ENCODE data around the gene ALKAL2. TPM values are rescaled to one million over a fixed set of nuclear protein-coding genes. Genes with fewer than 3 reads are reported as not detected.
"Not testable (repeated sequence)": the region's sequence is repeated elsewhere in the genome, so short reads cannot be mapped to it uniquely, and the experiment has no call there.

Gene ALKAL2, protein sequence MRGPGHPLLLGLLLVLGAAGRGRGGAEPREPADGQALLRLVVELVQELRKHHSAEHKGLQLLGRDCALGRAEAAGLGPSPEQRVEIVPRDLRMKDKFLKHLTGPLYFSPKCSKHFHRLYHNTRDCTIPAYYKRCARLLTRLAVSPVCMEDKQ
- 1 to 10 TPM; 1.1 to 1.4 TPM for total RNA-seq

DNA sequence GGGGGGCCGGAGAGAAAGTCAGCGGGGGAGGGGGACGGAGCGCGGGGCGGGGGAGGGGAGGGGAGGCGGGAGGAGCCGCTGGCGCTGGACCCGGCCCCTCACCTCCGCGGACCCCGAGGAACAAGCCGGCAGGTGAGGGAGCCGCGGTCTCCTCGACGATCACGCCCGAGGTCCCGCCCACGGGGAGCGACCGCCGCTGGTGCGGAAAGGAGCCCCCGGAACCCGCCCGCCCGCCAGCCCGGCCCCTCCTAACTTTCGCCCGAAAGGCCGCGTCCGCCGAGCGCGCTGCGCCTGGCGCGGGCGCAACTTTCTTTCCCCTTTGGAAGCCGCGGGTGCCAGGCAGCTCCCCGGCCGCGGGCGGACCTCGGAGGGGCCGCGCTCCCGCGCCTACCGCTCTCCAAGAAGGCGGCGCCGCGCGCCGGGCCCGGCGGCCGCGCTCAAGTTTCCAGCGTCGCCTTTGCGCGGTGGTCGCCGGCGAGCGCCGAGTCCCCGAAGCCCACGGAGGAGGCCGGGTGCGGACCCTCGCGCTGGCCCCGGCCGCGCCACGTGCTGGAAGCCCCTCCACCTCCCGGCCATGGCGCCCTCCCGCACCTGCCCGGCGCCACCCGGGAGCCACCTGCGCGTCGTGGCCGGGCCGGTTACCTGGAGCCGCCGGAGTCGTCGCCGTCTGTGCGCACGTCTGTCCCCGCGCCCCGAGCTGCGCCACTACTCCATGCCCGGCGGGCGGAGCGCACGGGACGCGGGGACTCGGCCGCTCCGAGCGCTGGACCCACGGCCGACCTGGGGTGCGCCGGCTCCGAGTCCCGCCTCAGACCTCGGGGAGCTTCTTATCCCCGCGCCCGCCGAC, at the start of gene ALKAL2:
TSS of gene ALKAL2 (minus strand) at position 181 of the 847 bp plus-strand sequence. CDS start 256 bp downstream, outside the sequence.
- Mint-ChIP-seq H3K9me3 (no peaks in the 10 kb centered on the region), H3K4me3 (peak within 1 kb of the TSS; percentile 48), H3K4me1 (ENCODE audit: low read depth in 2 of 2) (peaks cover 0 to 10% of the 10 kb centered on the region in 2 donors), H3K27ac (no peak within 1 kb of the TSS), H3K36me3 (no peaks in the 10 kb centered on the region), H3K27me3 (peaks cover 6 to 8% of the 10 kb centered on the region in 2 donors)
- DNase-seq (ENCODE audit: low spot score) = no peak
- peak in 1 of 2 donors; percentile 31 for ATAC-seq

GRCh38 chr2:336949-337348, 49.1 kb upstream of the ALKAL2 start:
- not testable (repeated sequence) for H3K4me1 Mint-ChIP-seq (ENCODE audit: low read depth in 2 of 2); DNase-seq (ENCODE audit: low spot score); H3K27ac Mint-ChIP-seq; ATAC-seq; H3K4me3 Mint-ChIP-seq
- Mint-ChIP-seq H3K27me3 (peaks cover 2 to 25% of the 10 kb centered on the region in 2 donors), H3K9me3 (peaks cover 18% of the 10 kb centered on the region), H3K36me3 (peaks cover 22% of the 10 kb centered on the region)

GRCh38 chr2:336360-336759, 48.5 kb upstream of the ALKAL2 start:
- H3K4me1 Mint-ChIP-seq (ENCODE audit: low read depth in 2 of 2) = no peaks in the 10 kb centered on the region
- H3K9me3 Mint-ChIP-seq = peaks cover 18% of the 10 kb centered on the region
- H3K27ac Mint-ChIP-seq = no peak overlapping the region
- peaks cover 22% of the 10 kb centered on the region for H3K36me3 Mint-ChIP-seq
- no peak overlapping the region for H3K4me3 Mint-ChIP-seq
- ATAC-seq = no peak
- peaks cover 7 to 19% of the 10 kb centered on the region in 2 donors for H3K27me3 Mint-ChIP-seq
- DNase-seq (ENCODE audit: low spot score) = no peak

DNA sequence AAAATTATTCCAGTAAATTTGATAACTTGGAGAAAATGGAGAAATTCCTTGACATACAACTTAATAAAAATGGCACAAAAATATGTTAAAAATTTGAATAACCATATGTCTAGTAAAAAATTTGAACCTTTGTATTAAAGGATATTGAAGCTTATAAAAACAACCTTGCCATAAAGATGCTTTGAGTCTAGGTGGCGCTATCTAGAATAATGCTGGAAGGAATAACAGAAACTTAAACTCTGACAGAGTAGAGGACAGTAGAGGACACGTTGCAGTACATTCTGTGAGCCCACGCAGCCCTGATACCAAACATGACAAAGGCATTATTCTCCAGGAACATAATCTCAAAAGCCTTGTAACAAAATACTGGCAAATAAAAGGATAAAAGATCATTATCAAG, 44.7 kb upstream of the ALKAL2 start:
- H3K27me3 Mint-ChIP-seq = peaks cover 14 to 26% of the 10 kb centered on the region in 2 donors
- H3K4me1 Mint-ChIP-seq (ENCODE audit: low read depth in 2 of 2) = peaks cover 0 to 5% of the 10 kb centered on the region in 2 donors
- H3K9me3 Mint-ChIP-seq = peaks cover 15% of the 10 kb centered on the region
- ATAC-seq = no peak
- no peak for DNase-seq (ENCODE audit: low spot score)
- H3K4me3 Mint-ChIP-seq = no peak overlapping the region
- peaks cover 22% of the 10 kb centered on the region for H3K36me3 Mint-ChIP-seq
- H3K27ac Mint-ChIP-seq = no peak overlapping the region

GRCh38 chr2:328761-329160, 40.9 kb upstream of the ALKAL2 start:
- no peak overlapping the region for H3K4me3 Mint-ChIP-seq
- peaks cover 5 to 6% of the 10 kb centered on the region in 2 donors for H3K4me1 Mint-ChIP-seq (ENCODE audit: low read depth in 2 of 2)
- DNase-seq (ENCODE audit: low spot score) (no peak), ATAC-seq (no peak)
- peaks cover 41 to 48% of the 10 kb centered on the region in 2 donors for H3K27me3 Mint-ChIP-seq
- no peak overlapping the region for H3K27ac Mint-ChIP-seq
- H3K9me3 Mint-ChIP-seq = peaks cover 7% of the 10 kb centered on the region
- H3K36me3 Mint-ChIP-seq = peaks cover 17% of the 10 kb centered on the region

- peaks cover 12% of the 10 kb centered on the region for H3K9me3 Mint-ChIP-seq
- ATAC-seq (no peak), DNase-seq (ENCODE audit: low spot score) (no peak)
- H3K27me3 Mint-ChIP-seq = peaks cover 34 to 42% of the 10 kb centered on the region in 2 donors
- no peak overlapping the region for H3K27ac Mint-ChIP-seq
- no peak overlapping the region for H3K4me3 Mint-ChIP-seq
- peaks cover 14 to 23% of the 10 kb centered on the region in 2 donors for H3K4me1 Mint-ChIP-seq (ENCODE audit: low read depth in 2 of 2)
- peaks cover 14% of the 10 kb centered on the region for H3K36me3 Mint-ChIP-seq
Observed at GRCh38 chr2:323035-323434, 35.1 kb upstream of the ALKAL2 start.

DNA sequence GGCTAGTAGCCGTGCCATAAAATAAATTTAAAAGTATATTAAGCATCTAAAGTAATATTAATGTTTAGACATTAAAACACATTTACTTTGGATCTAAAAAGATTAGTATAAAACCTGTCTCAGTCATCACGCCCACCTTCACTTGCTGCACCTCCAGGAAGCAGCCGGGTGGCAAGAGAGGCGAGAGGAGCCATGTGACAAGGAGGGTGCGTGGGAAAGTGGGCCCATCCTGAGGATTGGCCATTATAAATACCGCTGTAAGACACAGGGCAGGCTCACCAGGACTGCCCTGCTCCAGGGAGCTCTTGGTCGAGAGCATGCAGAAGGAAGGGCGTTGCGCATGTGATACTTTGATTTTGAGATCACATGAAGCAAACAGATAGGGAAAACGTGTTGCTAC, 34.4 kb upstream of the ALKAL2 start:
- DNase-seq (ENCODE audit: low spot score) (no peak), ATAC-seq (no peak)
- Mint-ChIP-seq H3K27me3 (peaks cover 33 to 42% of the 10 kb centered on the region in 2 donors), H3K9me3 (peaks cover 8% of the 10 kb centered on the region), H3K4me3 (no peak overlapping the region), H3K36me3 (peaks cover 8% of the 10 kb centered on the region), H3K27ac (no peak overlapping the region), H3K4me1 (ENCODE audit: low read depth in 2 of 2) (peaks cover 19 to 30% of the 10 kb centered on the region in 2 donors)

GRCh38 chr2:320561-320960, 32.7 kb upstream of the ALKAL2 start:
- ATAC-seq (no peak), DNase-seq (ENCODE audit: low spot score) (no peak)
- Mint-ChIP-seq H3K27ac (peak overlapping the region in 1 of 2 donors; percentile 16), H3K4me3 (no peak overlapping the region), H3K27me3 (peaks cover 21 to 36% of the 10 kb centered on the region in 2 donors), H3K9me3 (peaks cover 7% of the 10 kb centered on the region), H3K4me1 (ENCODE audit: low read depth in 2 of 2) (peaks cover 19 to 33% of the 10 kb centered on the region in 2 donors), H3K36me3 (no peaks in the 10 kb centered on the region)

DNA sequence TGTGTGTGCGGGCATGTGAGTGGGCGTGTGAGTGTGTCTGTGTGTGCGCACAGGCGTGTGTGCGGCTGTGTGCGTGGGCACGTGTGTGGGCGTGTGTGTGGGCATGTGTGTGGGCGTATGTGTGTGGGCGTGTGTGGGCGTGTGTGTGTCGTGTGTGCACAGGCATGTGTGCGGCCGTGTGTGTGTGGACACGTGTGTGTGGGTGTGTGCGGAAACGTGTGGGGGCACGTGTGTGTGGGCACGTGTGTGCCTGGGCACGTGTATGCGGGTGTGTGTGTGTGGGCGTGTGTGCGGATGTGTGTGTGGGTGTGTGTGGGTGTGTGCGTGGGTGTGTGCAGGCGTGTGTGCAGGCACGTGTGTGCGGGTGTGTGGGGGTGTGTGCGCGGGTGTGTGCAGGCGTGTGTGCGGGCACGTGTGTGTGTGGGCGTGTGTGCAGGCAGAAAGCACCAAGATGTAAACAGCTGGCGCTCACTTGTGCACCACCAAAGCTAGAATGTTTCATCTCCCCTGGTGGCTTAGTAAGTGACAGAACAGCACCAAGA, 31.2 kb upstream of the ALKAL2 start:
- Mint-ChIP-seq H3K9me3 (peaks cover 7% of the 10 kb centered on the region), H3K27ac (peak overlapping the region; percentile 92 to 95), H3K4me3 (peak overlapping the region; percentile 77), H3K27me3 (peaks cover 7 to 23% of the 10 kb centered on the region in 2 donors), H3K36me3 (no peaks in the 10 kb centered on the region), H3K4me1 (ENCODE audit: low read depth in 2 of 2) (peaks cover 19 to 32% of the 10 kb centered on the region in 2 donors)
- ATAC-seq (no peak), DNase-seq (ENCODE audit: low spot score) (no peak)

DNA sequence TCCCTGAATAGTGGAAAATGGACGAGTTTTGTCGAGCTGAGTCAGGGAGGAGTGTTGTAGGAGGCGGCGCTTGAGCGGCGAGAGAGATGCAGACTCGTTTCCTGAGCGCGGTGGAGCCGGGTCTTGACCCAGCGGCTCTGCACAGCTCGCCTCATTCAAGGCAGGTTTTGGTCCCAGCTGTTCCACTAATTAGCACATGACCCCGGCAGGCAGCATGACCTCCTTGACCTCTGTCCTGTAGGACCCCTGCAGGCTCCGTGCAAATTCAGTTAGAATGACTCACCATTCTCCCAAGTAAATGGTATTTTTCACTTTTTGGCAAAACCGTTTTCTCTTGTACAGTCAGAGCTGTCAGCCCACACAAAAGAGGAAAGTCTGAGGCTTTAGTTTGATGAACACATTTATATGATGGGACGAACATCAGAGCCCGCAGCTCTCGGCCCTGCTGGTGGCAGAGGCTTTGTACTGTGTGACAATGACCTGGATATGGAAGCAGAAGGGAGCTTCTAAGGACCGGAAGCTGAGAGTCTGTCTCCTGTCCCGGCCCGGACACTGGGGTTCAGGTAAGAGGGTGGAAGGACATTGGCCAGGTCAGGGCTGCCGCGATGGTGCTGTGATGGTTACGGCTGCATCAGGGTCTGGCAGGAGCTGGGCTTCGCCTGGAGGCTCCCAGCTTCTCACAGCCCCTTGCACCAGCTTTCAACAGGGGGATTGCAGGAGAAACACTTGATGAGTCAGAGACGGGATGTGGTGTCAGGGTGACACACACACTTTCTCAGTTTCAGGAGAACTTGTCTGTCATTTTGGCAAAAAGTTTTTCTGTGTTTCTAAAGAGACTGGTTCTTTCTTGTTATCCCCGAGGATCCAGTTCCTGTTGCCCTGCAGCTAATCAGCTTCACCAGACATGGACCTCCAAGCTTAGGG, 29.9 kb upstream of the ALKAL2 start:
- Mint-ChIP-seq H3K27ac (peak overlapping the region; percentile 92 to 95), H3K36me3 (no peaks in the 10 kb centered on the region), H3K4me3 (peak overlapping the region; percentile 77), H3K27me3 (peaks cover 6 to 27% of the 10 kb centered on the region in 2 donors), H3K9me3 (peaks cover 7% of the 10 kb centered on the region), H3K4me1 (ENCODE audit: low read depth in 2 of 2) (peaks cover 19 to 32% of the 10 kb centered on the region in 2 donors)
- DNase-seq (ENCODE audit: low spot score) (peak; percentile 64), ATAC-seq (peak; percentile 86 to 88)

DNA sequence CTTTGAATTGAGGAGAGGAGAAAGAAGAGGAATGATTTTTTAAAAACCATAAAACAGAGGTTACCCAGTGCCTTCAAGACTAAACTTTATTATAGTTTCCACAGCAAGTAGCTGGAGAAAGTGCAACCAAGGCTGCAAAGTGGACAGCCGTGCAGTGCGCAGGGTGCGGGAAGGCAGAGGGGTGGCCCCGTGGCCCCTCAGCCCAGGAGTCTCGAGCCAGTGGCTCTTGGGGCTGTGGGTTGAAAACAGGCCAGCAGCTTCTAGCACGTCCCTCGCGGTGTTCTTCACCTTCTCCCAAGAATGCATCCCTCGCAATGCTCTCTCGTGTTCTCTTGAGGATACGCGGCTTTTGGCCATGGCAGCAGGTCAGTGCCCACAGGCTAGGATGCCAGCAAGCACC, 28.5 kb upstream of the ALKAL2 start:
- H3K4me3 Mint-ChIP-seq = no peak overlapping the region
- H3K27me3 Mint-ChIP-seq = peaks cover 6 to 19% of the 10 kb centered on the region in 2 donors
- DNase-seq (ENCODE audit: low spot score) (no peak), ATAC-seq (no peak)
- peaks cover 19 to 32% of the 10 kb centered on the region in 2 donors for H3K4me1 Mint-ChIP-seq (ENCODE audit: low read depth in 2 of 2)
- no peaks in the 10 kb centered on the region for H3K36me3 Mint-ChIP-seq
- peaks cover 7% of the 10 kb centered on the region for H3K9me3 Mint-ChIP-seq
- peak overlapping the region in 1 of 2 donors; percentile 40 for H3K27ac Mint-ChIP-seq

GRCh38 chr2:315925-316324, 28.0 kb upstream of the ALKAL2 start:
- peaks cover 6 to 23% of the 10 kb centered on the region in 2 donors for H3K27me3 Mint-ChIP-seq
- H3K27ac Mint-ChIP-seq = peak overlapping the region in 1 of 2 donors; percentile 40
- DNase-seq (ENCODE audit: low spot score); H3K9me3 Mint-ChIP-seq; H3K4me3 Mint-ChIP-seq; ATAC-seq; H3K36me3 Mint-ChIP-seq: not testable (repeated sequence)
- H3K4me1 Mint-ChIP-seq (ENCODE audit: low read depth in 2 of 2) = peaks cover 19 to 32% of the 10 kb centered on the region in 2 donors

Data from natural killer cell treated with Interleukin-12 subunit alpha and Interleukin-12 subunit beta and Interleukin-15 and Interleukin-18, amount 100 ng/mL, for 72 hours (primary cell).